Osteocyte (in vitro differentiated cells): Measurements from ENCODE around the gene RABGAP1. TPM values are rescaled to one million over a fixed set of nuclear protein-coding genes. Genes with fewer than 3 reads are reported as not detected.
A peak's percentile ranks its signal among the peaks of the same experiment; 100 is the strongest.
"Not testable (repeated sequence)": the region's sequence is repeated elsewhere in the genome, so short reads cannot be mapped to it uniquely, and the experiment has no call there.

Experiments
- DNase-seq: peaks from one replicate; pipeline ENCODE4 v3.0.0; 2021; ENCODE audit warnings: mixed read lengths; ENCODE audit not compliant: unreplicated experiment; ENCODE audit errors: extremely low spot score
- H3K27ac Mint-ChIP-seq: one replicate; pipeline ENCODE4 v1.8.0; 2021; ENCODE audit warnings: mild to moderate bottlenecking, mixed read lengths; ENCODE audit not compliant: unreplicated experiment
- H3K27me3 Mint-ChIP-seq: one replicate; pipeline ENCODE4 v1.8.0; 2021; ENCODE audit warnings: mixed read lengths; ENCODE audit not compliant: unreplicated experiment
- H3K36me3 Mint-ChIP-seq: one replicate; pipeline ENCODE4 v1.8.0; 2021; ENCODE audit warnings: mixed read lengths; ENCODE audit not compliant: unreplicated experiment
- H3K4me1 Mint-ChIP-seq: one replicate; pipeline ENCODE4 v1.8.0; 2021; ENCODE audit warnings: mixed read lengths; ENCODE audit not compliant: unreplicated experiment
- H3K4me3 Mint-ChIP-seq: one replicate; pipeline ENCODE4 v1.8.0; 2021; ENCODE audit warnings: mild to moderate bottlenecking, moderate library complexity, mixed read lengths; ENCODE audit not compliant: unreplicated experiment
- H3K9me3 Mint-ChIP-seq: one replicate; pipeline ENCODE4 v1.8.0; 2021; ENCODE audit warnings: mixed read lengths; ENCODE audit not compliant: unreplicated experiment
- CTCF ChIP-seq: fragments of 200-600 bp; sonication (generic); IDR thresholded peaks from 2 replicates; pipeline ENCODE4 v1.5.0; 2021; ENCODE audit warnings: antibody characterized with exemption, mild to moderate bottlenecking, moderate library complexity
- total RNA-seq: library from RNA; stranded (reverse); gene quantifications from 2 replicates; pipeline ENCODE4 v1.2.1, GENCODE V29; 2021

Gene RABGAP1
- total RNA-seq, 1 donor from 2014 or later, result 88.4 TPM

DNA sequence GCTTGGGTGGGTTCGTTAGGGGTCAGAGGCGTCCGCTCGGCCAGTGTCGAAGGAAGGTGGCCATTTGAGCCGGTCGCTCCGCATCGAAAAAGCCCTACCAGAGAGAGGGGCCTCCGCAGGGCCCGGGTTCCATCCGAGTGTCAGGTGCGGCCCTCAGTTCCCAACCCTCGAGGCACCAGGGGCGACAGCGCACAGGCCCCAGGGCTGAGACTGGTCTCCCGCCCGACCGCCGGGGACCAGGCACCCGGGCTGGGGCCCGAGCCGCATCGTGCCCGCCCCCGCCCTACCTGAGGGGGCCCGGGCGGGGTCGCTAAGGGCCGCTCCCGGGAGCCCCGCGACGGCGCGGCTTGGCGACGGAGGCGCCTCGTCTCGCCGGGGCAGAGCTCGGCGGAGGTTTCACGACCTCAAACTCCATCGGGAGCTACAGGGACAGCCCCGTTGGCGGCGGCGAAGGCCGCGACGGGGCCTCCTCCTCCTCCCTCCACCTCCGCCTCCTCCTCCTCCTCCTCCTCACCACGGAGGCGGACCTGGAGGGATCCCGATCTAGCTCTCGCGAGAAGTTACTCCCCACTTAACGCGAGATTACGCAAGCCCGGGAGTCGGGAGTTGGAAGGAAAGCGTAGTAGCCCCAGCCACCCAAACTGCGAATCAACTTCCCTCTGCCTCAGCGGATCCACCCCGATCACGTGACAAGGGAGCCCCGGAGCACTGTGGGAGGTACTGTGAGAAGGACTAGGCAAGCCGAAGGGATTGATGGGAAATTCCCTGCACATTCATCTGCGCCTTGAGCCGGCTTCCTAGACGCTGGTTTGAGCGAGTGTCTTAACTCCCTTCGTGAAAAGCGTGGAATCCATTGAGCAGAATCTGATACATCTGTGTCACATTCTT, 35.8 kb upstream of the RABGAP1 start, which contains the start of gene RC3H2:
TSS of gene RC3H2 (minus strand) at position 537 of the 888 bp plus-strand sequence. CDS start 7,850 bp downstream, outside the sequence.
- Mint-ChIP-seq H3K27me3 (no peaks in the 10 kb centered on the region), H3K4me1 (peaks cover 36% of the 10 kb centered on the region), H3K36me3 (peaks cover 3% of the 10 kb centered on the region), H3K9me3 (no peaks in the 10 kb centered on the region), H3K4me3 (peak within 1 kb of the TSS; percentile 91), H3K27ac (peak within 1 kb of the TSS; percentile 96)
- peak; percentile 100 for DNase-seq
- no peak for TF ChIP-seq CTCF

- not testable (repeated sequence) for DNase-seq, H3K36me3 Mint-ChIP-seq, H3K27me3 Mint-ChIP-seq, H3K27ac Mint-ChIP-seq, H3K9me3 Mint-ChIP-seq, H3K4me3 Mint-ChIP-seq
- H3K4me1 Mint-ChIP-seq, result peaks cover 27% of the 10 kb centered on the region
These were observed 34.7 kb upstream of the RABGAP1 start for GRCh38 chr9:122906122-122906521.

- no peak for TF ChIP-seq CTCF
- no peaks in the 10 kb centered on the region for H3K9me3 Mint-ChIP-seq
- H3K36me3 Mint-ChIP-seq, result peaks cover 10% of the 10 kb centered on the region
- H3K27me3 Mint-ChIP-seq, result no peaks in the 10 kb centered on the region
- peak overlapping the region; percentile 96 for H3K27ac Mint-ChIP-seq
- DNase-seq, result no peak
- H3K4me1 Mint-ChIP-seq, result peaks cover 18% of the 10 kb centered on the region
- H3K4me3 Mint-ChIP-seq, result peak overlapping the region; percentile 96
These were observed 28.2 kb upstream of the RABGAP1 start for GRCh38 chr9:122912671-122912963.

GRCh38 chr9:122912964-122913673, 27.7 kb upstream of the RABGAP1 start, which contains the start of gene ZBTB6:
TSS of gene ZBTB6 (minus strand) at chr9:122913323. CDS start at chr9:122912072, 1,251 bp downstream.
- Mint-ChIP-seq H3K36me3 (peaks cover 10% of the 10 kb centered on the region), H3K4me3 (peak within 1 kb of the TSS; percentile 96), H3K27me3 (no peaks in the 10 kb centered on the region), H3K27ac (peak within 1 kb of the TSS; percentile 96), H3K9me3 (no peaks in the 10 kb centered on the region), H3K4me1 (peaks cover 18% of the 10 kb centered on the region)
- peak; percentile 89 for DNase-seq
- no peak for TF ChIP-seq CTCF

DNA sequence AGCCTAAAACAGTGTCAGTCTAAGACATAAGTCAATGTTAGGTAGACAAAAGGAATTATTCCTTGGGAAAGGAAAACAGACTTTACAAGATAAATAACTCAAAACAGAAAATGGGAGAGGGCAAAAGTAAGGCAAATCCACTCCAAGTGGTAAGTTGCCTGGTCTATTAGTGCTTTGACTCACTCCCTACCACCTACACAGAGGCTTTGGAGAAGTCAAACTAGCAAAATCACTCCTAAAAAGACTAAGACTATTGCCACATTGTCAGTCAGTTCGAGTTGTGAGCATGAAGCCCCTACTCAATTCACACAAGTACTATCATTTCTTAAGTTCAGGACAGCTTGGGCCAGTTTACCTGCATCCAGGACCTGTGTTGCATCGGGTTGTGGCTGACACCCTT, 22.5 kb upstream of the RABGAP1 start:
- H3K36me3 Mint-ChIP-seq, result peaks cover 10% of the 10 kb centered on the region
- H3K27ac Mint-ChIP-seq, result no peak overlapping the region
- no peaks in the 10 kb centered on the region for H3K9me3 Mint-ChIP-seq
- TF ChIP-seq CTCF, result no peak
- no peaks in the 10 kb centered on the region for H3K27me3 Mint-ChIP-seq
- no peak overlapping the region for H3K4me3 Mint-ChIP-seq
- DNase-seq, result no peak
- H3K4me1 Mint-ChIP-seq, result peaks cover 3% of the 10 kb centered on the region
